Measurements from ENCODE around the gene NRXN3. TPM values are rescaled to one million over a fixed set of nuclear protein-coding genes. Genes with fewer than 3 reads are reported as not detected.

Gene NRXN3
- total and polyA plus RNA-seq, 4 donors, result 21.9 to 73.4 (median 65.7) TPM

DNA sequence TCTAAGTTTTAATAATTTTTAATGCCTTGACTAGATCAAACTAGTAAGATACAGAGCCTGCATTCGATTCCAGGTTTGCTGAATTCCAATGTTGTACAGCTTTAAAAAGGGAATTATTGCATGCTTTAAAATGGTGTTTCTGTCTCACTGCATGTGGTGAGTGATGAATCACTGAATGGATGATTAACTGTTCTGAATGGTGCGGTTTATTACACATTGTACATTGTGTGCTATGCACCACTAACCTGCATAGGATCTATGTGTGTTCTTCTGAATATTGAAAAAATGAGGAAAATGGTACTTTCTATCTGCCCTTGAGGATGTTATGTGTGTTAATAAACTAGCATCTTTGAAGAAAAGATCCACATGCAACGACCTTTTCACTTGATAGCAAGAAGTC lies 231.7 kb downstream of the NRXN3 start:
- Histone ChIP-seq H3K27me3 (ENCODE audit: control insufficient read depth, insufficient read depth, low read length) (no peaks in the 10 kb centered on the region), H3K36me3 (ENCODE audit: control insufficient read depth, insufficient read depth, low read length) (no peaks in the 10 kb centered on the region), H3K4me3 (ENCODE audit: low read depth, low read length) (no peak overlapping the region), H3K4me1 (ENCODE audit: control insufficient read depth, insufficient read depth, low read length) (peaks cover 7% of the 10 kb centered on the region), H3K9me3 (ENCODE audit: control insufficient read depth, insufficient read depth, low read length) (no peaks in the 10 kb centered on the region), H3K27ac (ENCODE audit: low read depth, low read length) (no peak overlapping the region)
- WGBS (ENCODE audit: insufficient coverage), result 43% methylated on average over 1 of the region's 3 CpGs
- peak in 1 of 6 donors; percentile 48 for DNase-seq (ENCODE audit: low read depth in 4 of 6, low spot score in 6 of 6)

DNA sequence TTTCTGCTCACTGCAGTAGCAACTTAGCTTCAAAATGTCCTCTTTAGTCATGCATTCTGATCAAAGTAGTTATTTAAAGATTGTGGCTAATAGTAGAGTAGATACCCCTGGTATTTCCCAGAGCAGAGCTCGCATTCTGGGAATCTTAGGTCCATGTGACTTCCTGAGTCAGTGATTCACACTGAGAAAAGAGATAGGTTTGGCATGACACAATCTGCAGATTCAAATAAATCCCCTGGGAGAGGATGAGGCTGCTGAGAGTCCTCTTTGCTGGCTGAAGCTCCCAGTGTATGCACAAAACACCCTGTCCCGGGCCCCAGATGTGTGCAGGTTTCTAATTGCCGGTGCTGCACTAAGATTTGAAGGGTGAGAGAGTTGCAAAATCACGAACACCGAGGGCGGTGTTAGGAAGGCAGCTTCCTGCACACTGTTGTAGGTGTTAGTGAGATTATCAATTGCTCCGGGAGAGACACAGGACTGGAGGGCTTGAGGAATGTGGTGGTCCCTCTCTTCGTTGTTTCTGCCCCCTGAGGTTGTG lies 233.2 kb downstream of the NRXN3 start:
- DNase-seq (ENCODE audit: low read depth in 4 of 6, low spot score in 6 of 6), result peak in 2 of 6 donors; percentile 10 to 53

DNA sequence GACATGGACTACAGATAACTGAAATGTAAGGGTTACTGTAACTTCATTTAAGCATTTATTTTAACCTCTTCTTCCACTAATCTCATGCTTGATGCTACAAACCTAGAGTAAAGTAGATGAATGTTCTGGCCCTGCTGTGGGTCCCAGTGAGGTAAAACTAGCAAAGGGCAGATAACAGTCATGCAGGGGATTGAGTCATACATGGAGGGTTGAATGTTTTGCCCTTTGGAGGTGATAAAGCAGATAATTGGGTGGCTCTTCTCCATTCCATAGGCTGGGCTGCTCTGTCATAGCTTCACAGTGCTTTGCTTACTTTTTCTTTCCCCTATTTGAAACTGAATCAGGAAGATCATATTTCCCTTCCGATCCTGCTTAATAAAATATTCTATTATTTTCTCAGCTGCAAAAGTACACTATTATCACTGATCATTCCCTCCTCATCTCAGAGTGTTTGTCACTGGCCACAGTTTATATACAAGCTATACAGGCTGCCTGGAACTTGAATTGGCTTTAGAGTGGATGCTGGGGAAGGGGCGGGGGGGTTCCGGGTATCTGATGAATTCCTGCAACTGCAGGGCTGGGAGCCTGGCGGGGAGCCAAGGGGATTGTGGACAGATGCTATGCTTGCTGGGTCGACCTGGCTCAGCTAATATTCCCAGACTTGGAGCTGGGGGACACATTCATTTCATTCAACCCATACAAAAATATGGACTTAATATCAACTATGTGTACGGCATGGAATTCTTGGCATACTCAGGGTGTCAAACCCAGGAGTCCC lies 235.1 kb downstream of the NRXN3 start:
- Histone ChIP-seq H3K4me3 (ENCODE audit: low read depth, low read length) (no peak overlapping the region), H3K4me1 (ENCODE audit: control insufficient read depth, insufficient read depth, low read length) (peaks cover 7% of the 10 kb centered on the region), H3K36me3 (ENCODE audit: control insufficient read depth, insufficient read depth, low read length) (no peaks in the 10 kb centered on the region), H3K27ac (ENCODE audit: low read depth, low read length) (no peak overlapping the region), H3K27me3 (ENCODE audit: control insufficient read depth, insufficient read depth, low read length) (no peaks in the 10 kb centered on the region), H3K9me3 (ENCODE audit: control insufficient read depth, insufficient read depth, low read length) (no peaks in the 10 kb centered on the region)
- WGBS (ENCODE audit: insufficient coverage), result 40% methylated on average over 4 of the region's 6 CpGs
- DNase-seq (ENCODE audit: low read depth in 4 of 6, low spot score in 6 of 6), result peak in 2 of 6 donors; percentile 56 to 60

More for the DNA sequence above, 233.2 kb downstream of the NRXN3 start:
- Histone ChIP-seq H3K36me3 (ENCODE audit: control insufficient read depth, insufficient read depth, low read length) (no peaks in the 10 kb centered on the region), H3K4me1 (ENCODE audit: control insufficient read depth, insufficient read depth, low read length) (peaks cover 7% of the 10 kb centered on the region), H3K4me3 (ENCODE audit: low read depth, low read length) (no peak overlapping the region), H3K27ac (ENCODE audit: low read depth, low read length) (no peak overlapping the region), H3K9me3 (ENCODE audit: control insufficient read depth, insufficient read depth, low read length) (no peaks in the 10 kb centered on the region), H3K27me3 (ENCODE audit: control insufficient read depth, insufficient read depth, low read length) (no peaks in the 10 kb centered on the region)
- 41% methylated on average over 8 of the region's 8 CpGs for WGBS (ENCODE audit: insufficient coverage)

DNA sequence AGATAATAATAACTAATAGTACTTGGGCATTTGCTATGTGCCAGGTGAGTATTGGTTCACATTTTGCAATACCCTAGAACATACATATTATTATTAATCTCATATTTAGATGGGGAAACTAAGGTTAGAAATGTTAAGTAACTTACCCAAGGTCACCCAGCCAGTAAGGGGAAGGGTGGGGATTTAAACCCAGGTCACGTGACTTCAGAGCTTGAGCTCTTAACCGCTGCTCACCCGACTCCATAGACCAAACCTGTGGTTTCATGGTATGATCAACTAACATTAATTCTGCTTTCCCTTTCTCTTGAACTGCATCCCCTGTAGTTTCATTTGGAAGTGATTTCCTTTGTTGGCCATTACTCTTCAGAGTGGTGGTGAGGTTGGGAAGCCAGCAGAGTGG lies 242.3 kb downstream of the NRXN3 start:
- no peaks in the 10 kb centered on the region for H3K9me3 ChIP-seq (ENCODE audit: control insufficient read depth, insufficient read depth, low read length)
- no peaks in the 10 kb centered on the region for H3K27me3 ChIP-seq (ENCODE audit: control insufficient read depth, insufficient read depth, low read length)
- no peak overlapping the region for H3K4me3 ChIP-seq (ENCODE audit: low read depth, low read length)
- WGBS (ENCODE audit: insufficient coverage), result no CpG with 5 or more reads among the region's 3 CpGs
- H3K27ac ChIP-seq (ENCODE audit: low read depth, low read length), result no peak overlapping the region
- no peaks in the 10 kb centered on the region for H3K36me3 ChIP-seq (ENCODE audit: control insufficient read depth, insufficient read depth, low read length)
- DNase-seq (ENCODE audit: low read depth in 4 of 6, low spot score in 6 of 6), result no peak
- no peaks in the 10 kb centered on the region for H3K4me1 ChIP-seq (ENCODE audit: control insufficient read depth, insufficient read depth, low read length)

DNA sequence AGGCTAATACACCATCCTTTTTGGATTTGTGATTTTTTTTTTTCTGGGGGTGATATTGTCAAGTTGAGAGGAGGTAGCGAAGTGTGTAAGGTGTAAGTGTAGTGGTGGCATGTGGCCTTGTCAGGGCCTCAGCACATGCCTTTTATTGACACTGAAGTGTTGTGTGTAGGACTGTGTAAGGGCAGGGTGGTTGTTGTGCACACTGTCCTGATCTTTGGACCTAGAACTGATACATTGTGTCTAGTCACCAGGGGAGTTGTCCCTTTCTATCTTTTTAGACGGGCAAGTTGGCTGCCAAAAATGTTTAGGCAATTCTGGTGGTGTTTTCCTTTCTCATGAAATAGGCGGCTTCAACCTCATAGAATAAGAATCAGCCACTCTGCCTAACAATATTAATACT lies 244.0 kb downstream of the NRXN3 start:
- no peaks in the 10 kb centered on the region for H3K9me3 ChIP-seq (ENCODE audit: control insufficient read depth, insufficient read depth, low read length)
- H3K27ac ChIP-seq (ENCODE audit: low read depth, low read length), result no peak overlapping the region
- H3K27me3 ChIP-seq (ENCODE audit: control insufficient read depth, insufficient read depth, low read length), result no peaks in the 10 kb centered on the region
- no peak overlapping the region for H3K4me3 ChIP-seq (ENCODE audit: low read depth, low read length)
- no peak for DNase-seq (ENCODE audit: low read depth in 4 of 6, low spot score in 6 of 6)
- H3K4me1 ChIP-seq (ENCODE audit: control insufficient read depth, insufficient read depth, low read length), result no peaks in the 10 kb centered on the region
- 100% methylated on average over 1 of the region's 3 CpGs for WGBS (ENCODE audit: insufficient coverage)
- H3K36me3 ChIP-seq (ENCODE audit: control insufficient read depth, insufficient read depth, low read length), result no peaks in the 10 kb centered on the region

DNA sequence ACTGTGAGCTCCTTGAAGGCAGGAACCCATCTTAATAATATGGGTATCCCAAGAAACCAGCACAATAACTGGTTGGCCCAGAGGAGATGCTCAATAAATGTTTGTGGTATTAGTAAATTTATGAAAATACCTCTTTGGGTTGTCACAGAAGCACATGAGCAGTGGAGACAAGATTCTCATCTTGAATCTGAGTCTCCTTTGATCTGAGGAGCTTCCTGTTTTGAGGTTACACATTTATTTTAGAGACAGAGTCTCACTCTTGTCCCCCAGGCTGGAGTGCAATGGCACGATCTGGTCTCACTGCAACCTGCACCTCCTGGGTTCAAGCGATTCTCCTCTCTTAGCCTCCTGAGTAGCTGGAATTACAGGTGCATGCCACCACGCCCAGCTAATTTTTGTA lies 247.4 kb downstream of the NRXN3 start:
- H3K36me3 ChIP-seq (ENCODE audit: control insufficient read depth, insufficient read depth, low read length), result no peaks in the 10 kb centered on the region
- DNase-seq (ENCODE audit: low read depth in 4 of 6, low spot score in 6 of 6), result no peak
- no peaks in the 10 kb centered on the region for H3K4me1 ChIP-seq (ENCODE audit: control insufficient read depth, insufficient read depth, low read length)
- H3K27me3 ChIP-seq (ENCODE audit: control insufficient read depth, insufficient read depth, low read length), result no peaks in the 10 kb centered on the region
- no peak overlapping the region for H3K27ac ChIP-seq (ENCODE audit: low read depth, low read length)
- no peaks in the 10 kb centered on the region for H3K9me3 ChIP-seq (ENCODE audit: control insufficient read depth, insufficient read depth, low read length)
- no peak overlapping the region for H3K4me3 ChIP-seq (ENCODE audit: low read depth, low read length)
- 93% methylated on average over 2 of the region's 3 CpGs for WGBS (ENCODE audit: insufficient coverage)

DNA sequence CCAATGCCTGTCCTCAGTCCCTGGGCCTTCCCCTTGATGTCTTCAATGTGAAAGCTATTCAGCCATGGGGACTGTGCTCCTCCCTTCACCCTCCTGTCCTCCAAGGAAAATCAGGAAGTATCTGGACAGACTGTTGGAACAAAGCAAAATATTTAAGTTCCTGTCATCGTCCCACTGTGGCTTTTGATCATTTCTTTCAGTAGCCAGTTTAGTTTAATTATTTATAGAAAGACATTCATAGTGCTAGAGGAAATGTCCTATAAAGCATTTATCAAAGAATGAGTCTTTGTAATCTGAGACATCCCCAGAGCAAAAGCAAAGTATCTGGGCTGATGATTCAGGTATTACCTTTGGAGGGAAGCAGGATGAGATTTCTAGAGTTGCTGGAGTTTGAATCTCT lies 254.1 kb downstream of the NRXN3 start:
- Histone ChIP-seq H3K27me3 (ENCODE audit: control insufficient read depth, insufficient read depth, low read length) (no peaks in the 10 kb centered on the region), H3K4me3 (ENCODE audit: low read depth, low read length) (no peak overlapping the region), H3K27ac (ENCODE audit: low read depth, low read length) (no peak overlapping the region), H3K36me3 (ENCODE audit: control insufficient read depth, insufficient read depth, low read length) (no peaks in the 10 kb centered on the region), H3K4me1 (ENCODE audit: control insufficient read depth, insufficient read depth, low read length) (no peaks in the 10 kb centered on the region), H3K9me3 (ENCODE audit: control insufficient read depth, insufficient read depth, low read length) (no peaks in the 10 kb centered on the region)
- no CpG with 5 or more reads among the region's 1 CpG for WGBS (ENCODE audit: insufficient coverage)
- no peak for DNase-seq (ENCODE audit: low read depth in 4 of 6, low spot score in 6 of 6)

DNA sequence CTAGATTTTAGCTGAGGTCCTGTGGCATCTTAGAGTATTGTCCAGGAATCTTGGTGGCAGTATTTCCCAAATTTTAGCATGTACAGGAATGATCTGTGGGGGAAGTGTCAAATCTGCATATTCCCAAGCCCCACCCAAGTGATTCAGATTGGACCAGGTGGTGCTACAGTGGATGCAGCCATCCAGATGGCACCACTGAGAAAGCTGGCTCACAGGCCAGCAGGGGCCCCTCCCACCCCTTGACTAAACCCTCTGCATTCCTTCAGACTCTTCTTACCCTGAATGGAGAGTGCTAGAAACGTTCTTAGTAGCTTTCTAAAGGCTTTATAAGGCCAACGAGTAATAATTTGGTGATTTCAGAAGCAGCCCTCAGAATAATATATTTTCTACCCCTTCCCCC lies 255.2 kb downstream of the NRXN3 start:
- Histone ChIP-seq H3K27ac (ENCODE audit: low read depth, low read length) (no peak overlapping the region), H3K4me3 (ENCODE audit: low read depth, low read length) (no peak overlapping the region), H3K27me3 (ENCODE audit: control insufficient read depth, insufficient read depth, low read length) (no peaks in the 10 kb centered on the region), H3K4me1 (ENCODE audit: control insufficient read depth, insufficient read depth, low read length) (no peaks in the 10 kb centered on the region), H3K36me3 (ENCODE audit: control insufficient read depth, insufficient read depth, low read length) (no peaks in the 10 kb centered on the region), H3K9me3 (ENCODE audit: control insufficient read depth, insufficient read depth, low read length) (no peaks in the 10 kb centered on the region)
- DNase-seq (ENCODE audit: low read depth in 4 of 6, low spot score in 6 of 6), result no peak
- no CpG with 5 or more reads among the region's 2 CpGs for WGBS (ENCODE audit: insufficient coverage)

DNA sequence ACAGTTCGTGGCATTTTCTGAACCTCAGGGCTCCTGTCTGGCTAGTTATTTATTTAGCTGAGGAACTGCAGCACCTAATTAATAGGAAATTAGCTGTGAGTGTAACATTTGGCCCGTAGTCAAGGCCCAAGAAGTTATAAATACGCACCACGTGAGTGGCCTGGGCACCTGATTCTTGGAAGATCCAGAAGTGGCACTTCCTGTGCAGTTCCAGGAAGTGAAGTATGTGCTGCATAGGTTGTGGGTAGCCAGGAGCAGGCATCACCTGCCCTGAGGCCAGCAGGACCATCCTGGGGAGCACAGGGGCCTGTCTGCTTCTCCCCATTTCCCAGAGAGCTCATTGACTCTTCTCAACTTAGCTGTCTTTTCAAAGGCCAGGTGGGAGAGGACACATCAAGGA lies 255.6 kb downstream of the NRXN3 start:
- DNase-seq (ENCODE audit: low read depth in 4 of 6, low spot score in 6 of 6), result no peak
- WGBS (ENCODE audit: insufficient coverage), result 78% methylated on average over 3 of the region's 4 CpGs
- H3K27ac ChIP-seq (ENCODE audit: low read depth, low read length), result no peak overlapping the region
- no peaks in the 10 kb centered on the region for H3K36me3 ChIP-seq (ENCODE audit: control insufficient read depth, insufficient read depth, low read length)
- H3K4me3 ChIP-seq (ENCODE audit: low read depth, low read length), result no peak overlapping the region
- no peaks in the 10 kb centered on the region for H3K9me3 ChIP-seq (ENCODE audit: control insufficient read depth, insufficient read depth, low read length)
- H3K27me3 ChIP-seq (ENCODE audit: control insufficient read depth, insufficient read depth, low read length), result no peaks in the 10 kb centered on the region
- H3K4me1 ChIP-seq (ENCODE audit: control insufficient read depth, insufficient read depth, low read length), result no peaks in the 10 kb centered on the region

DNA sequence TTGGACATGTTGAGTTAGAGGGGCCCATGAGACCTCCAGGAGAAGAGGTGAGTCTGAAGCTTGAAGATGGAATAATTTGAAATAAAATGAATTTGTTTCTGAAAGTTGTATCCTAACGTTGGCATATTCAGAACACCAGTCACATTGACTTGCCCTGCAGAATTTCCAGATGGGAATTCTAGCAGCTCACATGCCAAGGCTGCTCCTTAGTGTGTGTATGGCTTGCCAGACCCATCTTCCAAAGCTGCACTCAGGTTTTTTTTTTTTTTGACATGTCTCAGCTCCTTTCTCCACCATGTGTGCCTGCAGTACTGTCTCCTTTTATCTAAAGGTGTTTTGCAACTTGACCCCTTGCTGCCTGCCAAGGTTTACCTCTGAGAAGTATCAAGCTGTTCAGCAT lies 261.9 kb downstream of the NRXN3 start:
- H3K9me3 ChIP-seq (ENCODE audit: control insufficient read depth, insufficient read depth, low read length), result no peaks in the 10 kb centered on the region
- 70% methylated on average over 1 of the region's 1 CpG for WGBS (ENCODE audit: insufficient coverage)
- H3K4me1 ChIP-seq (ENCODE audit: control insufficient read depth, insufficient read depth, low read length), result no peaks in the 10 kb centered on the region
- no peaks in the 10 kb centered on the region for H3K36me3 ChIP-seq (ENCODE audit: control insufficient read depth, insufficient read depth, low read length)
- no peak overlapping the region for H3K4me3 ChIP-seq (ENCODE audit: low read depth, low read length)
- peak in 1 of 6 donors; percentile 64 for DNase-seq (ENCODE audit: low read depth in 4 of 6, low spot score in 6 of 6)
- H3K27me3 ChIP-seq (ENCODE audit: control insufficient read depth, insufficient read depth, low read length), result no peaks in the 10 kb centered on the region
- H3K27ac ChIP-seq (ENCODE audit: low read depth, low read length), result no peak overlapping the region
